Activated T-cell treated with anti-CD3 and anti-CD28 coated beads, Interleukin-2, amount 50 U/mL, for 1 hour (primary cell): ENCODE results near the gene IFI16.
"Not testable (repeated sequence)": the region's sequence is repeated elsewhere in the genome, so short reads cannot be mapped to it uniquely, and the experiment has no call there.

Experiments used
- DNase-seq: peaks from one replicate; pipeline ENCODE4 v3.0.0-alpha.2; 2020

IFI16 gene

DNA sequence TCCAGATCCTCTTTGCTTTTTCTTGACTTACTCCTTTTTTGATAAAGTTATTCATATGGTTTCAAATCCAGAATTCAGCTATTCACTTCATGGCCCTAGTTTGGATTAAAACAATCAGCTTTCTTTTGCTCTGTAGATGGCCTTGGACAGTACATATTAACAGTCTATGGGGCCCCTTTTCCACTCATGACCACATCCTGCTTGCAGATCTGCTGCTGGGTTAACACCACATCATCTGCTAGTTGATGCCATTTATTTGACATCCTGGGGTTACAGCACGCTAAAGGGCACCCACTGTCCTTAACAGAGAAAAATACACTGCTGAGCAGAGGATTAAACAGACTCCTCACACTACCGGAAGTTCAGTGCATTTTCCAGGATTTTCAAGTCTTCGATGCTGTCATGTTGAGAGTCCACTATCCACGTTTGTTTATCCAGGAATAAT is 941 bp upstream of the IFI16 start:
- peak; percentile 25 for DNase-seq

GRCh38 chr1:159009287-159009686 is 420 bp upstream of the IFI16 start:
- no peak for DNase-seq

- DNase-seq, result no peak
Measured at GRCh38 chr1:159010391-159010790, 684 bp downstream of the IFI16 start.

DNA sequence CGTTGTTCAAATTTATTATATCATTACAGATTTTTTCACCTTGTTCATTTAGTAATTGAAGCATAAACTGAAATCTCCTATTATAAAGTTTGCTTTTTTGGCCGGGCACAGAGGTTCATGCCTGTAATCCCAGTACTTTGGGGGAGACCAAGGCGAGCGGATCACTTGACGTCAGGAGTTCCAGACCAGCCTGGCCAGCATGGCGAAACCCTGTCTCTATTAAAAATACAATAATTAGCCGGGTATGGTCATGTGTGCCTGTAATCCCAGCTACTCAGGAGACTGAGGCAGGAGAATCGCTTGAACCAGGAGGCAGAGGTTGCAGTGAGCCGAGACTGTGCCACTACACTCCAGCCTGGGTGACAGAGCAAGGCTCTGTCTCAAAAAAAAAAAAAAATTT is 1.3 kb downstream of the IFI16 start:
- peak; percentile 37 for DNase-seq

- DNase-seq, result no peak
Measured at GRCh38 chr1:159011751-159012150, 2.0 kb downstream of the IFI16 start.

DNA sequence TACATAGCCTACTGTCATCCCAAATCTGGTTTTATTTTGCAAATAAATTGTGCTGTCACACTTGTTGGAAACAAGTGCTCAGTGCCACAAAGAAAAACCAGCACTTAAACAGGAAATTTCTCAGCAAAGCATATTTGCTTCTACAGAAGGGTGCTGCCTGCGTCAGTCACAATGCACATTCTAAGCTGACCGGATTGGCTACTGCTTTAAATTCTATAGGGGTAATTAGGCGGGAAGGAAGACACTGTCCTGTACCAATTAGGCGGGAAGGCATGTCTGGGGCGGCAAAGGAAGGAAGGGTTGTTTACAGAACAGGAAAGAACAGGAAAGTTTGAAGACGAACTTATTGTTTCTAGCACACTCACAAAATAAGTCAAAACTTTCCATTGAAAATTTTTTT is 2.8 kb downstream of the IFI16 start:
- DNase-seq, result peak; percentile 47

- no peak for DNase-seq
Measured at GRCh38 chr1:159014003-159014571, 4.4 kb downstream of the IFI16 start.

- DNase-seq, result no peak
Measured at GRCh38 chr1:159014851-159015250, 5.1 kb downstream of the IFI16 start.

DNA sequence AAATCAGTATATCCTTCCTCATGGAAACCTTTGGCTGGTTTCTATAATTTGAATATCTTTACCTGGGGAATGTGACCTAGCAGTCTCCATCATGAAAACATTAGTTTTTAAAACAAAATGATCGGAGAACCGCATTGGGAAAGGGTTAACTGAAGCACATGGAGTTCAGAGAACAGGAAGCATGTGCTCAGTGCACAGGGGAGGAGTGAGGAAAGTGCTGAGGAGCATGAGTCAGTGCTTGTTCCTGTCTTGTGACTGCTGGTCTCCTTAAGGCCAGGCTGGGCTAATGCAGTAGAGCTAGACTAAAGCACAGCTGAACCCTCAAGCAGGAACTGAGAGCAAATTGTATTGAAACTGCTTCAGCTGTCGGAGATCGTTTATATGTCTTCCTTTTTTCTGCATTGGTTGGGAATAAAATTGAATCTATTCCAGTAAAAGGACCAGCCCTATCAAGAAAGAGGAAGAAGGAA is 5.8 kb downstream of the IFI16 start:
- DNase-seq, result peak; percentile 55

DNA sequence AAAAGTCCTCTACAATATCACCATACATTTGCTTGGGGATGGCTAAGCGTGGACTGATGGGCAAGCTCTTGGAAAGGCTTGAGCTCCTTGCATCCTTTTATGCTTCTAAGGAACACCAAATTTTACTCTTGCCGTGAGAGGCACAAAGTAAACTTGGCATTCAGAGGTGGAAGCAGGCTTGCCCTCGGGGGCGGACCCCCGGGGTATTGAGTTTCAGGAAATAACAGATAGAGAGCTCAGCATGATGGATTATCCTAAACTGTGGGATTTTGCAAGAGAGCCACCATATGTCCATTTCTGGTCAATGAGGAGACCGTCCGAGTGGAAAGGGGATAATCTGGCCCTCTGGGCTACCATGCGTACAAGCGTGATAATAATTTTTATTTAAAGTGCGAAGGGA is 14.0 kb downstream of the IFI16 start:
- no peak for DNase-seq

DNA sequence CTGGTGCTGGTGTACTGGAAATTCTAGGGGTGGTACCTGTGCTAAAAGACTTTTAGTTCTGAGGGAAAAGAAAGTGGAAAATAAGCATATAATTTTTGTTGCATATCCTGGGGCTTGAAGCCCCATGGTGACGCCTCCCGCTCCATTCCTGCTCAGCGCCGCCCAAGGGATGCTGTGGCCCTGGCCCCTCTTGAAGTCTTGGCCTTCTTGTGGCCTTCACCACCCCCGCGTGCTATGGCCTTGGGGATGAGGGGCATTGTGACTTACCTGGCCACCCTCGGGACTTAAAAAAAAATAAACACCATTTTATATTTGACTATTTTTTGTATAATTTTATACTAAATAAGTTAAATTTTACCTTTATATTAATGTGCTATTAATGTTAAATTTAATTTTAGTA is 15.3 kb downstream of the IFI16 start:
- DNase-seq, result no peak

DNA sequence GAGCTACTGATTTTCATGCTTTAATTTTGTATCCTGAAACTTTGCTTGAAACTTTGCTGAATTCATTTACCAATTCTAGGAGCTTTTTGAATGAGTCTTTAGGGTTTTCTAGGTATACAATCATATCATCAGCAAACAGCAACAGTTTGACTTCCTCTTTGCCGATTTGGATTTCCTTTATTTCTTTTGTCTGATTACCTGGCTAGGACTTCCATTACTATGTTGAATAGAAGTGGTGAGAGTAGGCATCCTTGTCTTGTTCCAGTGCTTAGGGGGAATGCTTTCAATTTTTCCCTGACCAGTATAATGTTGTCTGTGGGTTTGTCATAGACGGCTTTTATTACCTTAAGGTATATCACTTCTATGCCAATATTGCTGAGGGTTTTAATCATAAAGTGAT is 17.1 kb downstream of the IFI16 start:
- not testable (repeated sequence) for DNase-seq

DNA sequence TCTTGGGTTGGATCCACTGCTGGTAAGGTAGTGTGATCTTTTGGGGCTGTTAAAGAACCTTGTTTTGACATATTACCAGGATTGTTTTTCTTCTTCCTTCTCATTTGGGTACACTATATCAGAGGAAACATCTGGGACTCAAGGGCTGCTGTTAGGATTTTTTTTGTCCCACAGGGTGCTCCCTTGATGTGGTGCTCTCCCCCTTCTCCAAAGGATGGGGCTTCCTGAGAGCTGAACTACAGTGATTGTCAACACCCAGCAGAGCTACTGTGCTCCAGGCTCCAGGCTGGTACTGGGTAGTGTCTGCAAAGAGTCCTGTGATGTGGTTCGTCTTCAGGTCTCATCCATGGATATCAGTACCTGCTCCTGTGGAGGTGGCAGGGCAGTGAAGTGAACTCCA is 20.6 kb downstream of the IFI16 start:
- DNase-seq, result no peak

DNA sequence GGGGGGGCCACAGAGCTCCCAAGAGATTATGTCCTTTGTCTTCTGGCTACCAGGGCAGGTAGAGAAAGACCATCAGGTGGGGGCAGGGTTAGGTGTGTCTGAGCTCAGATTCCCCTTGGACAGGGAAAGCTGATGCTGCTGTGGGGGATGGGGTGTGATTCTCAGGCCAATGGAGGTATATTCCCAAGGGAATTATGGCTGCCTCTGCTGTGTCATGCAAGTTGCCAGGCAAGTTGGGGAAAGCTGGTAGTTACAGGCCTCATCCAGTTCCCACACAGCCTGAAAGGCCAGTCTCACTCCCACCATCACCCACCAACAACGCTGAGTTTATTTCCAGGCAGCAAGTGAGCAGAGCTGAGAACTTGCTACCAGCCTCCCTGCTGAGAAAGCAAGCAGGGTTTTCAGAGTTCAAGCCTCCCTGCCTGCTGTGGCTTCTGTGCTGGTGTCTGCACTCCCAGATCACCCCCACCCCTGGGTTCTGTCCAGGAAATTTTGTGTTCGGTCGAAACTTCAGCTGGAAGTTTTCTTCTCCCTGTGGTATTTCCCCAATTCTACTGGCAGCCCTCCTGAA is 21.3 kb downstream of the IFI16 start:
- no peak for DNase-seq

DNA sequence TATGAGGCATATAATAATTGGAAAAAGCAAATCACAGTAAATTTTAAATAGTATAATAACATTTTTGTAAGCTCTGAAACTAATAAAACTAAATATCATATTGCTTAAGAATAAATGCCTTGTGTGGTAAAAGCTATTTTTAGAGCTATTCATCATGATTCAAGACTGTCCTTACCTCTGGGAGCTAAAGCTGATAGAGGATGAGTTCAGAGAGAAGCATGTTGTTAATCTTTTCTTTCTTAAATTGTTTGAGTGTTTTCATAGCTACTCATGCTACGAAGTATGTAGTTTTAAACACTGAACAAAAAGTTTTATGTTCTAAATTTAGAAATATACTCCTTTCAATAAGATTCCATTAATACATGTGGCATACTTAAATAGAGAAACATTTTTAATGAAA is 30.5 kb downstream of the IFI16 start:
- no peak for DNase-seq

- DNase-seq, result no peak
Measured at GRCh38 chr1:159040893-159041724, 31.4 kb downstream of the IFI16 start.

DNA sequence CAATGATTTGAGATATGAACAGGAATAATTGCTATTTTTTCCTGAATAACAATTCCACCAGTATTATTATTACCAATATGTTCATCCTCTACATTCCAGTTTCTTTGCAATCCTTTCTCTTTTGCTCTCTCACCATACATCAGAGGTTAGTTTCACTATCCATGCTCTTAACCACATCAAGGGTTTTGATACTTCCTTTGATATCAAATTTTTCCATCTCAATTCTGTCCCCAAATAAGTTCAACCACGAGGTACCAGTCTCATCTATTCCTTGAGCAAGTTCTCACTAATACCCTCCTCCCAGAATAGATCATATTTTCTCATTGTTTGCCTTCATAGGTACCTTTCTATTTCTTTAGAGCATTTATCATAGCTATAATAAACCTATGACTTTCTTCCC is 36.8 kb downstream of the IFI16 start:
- not testable (repeated sequence) for DNase-seq

GRCh38 chr1:159051436-159051835 is 41.7 kb downstream of the IFI16 start:
- no peak for DNase-seq

DNA sequence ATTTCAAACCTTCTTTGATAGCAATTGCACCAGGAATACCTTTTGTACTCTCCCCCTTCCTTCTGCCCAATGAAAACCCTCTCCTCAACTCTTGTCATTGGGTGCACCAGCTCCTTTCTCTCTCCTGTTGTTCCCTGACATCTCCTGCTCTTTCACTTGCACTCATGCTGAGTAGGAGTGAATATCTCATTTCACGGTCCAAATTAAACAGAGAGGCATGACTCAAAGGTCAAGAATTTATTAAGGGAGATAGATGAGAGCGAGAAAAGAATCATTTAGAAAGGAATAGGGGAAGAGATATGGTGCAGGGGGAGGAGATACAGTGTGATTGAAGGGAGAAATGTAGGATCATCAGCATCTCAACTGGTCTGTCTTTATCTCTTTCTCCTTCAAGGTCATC is 44.7 kb downstream of the IFI16 start:
- no peak for DNase-seq

DNA sequence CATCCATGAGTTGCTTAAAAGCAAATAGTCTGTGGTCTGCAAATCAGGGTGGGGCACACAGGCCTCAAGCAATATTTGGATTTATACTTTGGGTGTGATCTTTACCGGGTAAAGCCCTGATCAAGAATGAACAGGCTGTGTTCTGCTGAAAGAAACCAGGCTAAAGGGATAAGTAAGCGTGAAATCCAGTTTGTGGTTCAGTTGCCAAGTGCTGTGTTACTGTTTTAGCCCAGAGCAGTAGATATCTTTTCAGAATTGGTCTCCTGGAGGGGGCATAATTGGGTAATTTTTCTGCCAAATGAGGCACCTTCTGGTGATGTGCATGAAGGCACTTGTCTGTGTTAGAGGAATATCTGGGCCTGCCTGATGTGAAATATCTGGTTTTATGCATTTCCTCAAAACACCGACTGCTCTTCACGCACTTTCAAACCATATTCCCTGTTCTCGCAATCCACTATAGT is 45.5 kb downstream of the IFI16 start:
- DNase-seq, result no peak

GRCh38 chr1:159056069-159056698 is 46.5 kb downstream of the IFI16 start:
- no peak for DNase-seq

DNA sequence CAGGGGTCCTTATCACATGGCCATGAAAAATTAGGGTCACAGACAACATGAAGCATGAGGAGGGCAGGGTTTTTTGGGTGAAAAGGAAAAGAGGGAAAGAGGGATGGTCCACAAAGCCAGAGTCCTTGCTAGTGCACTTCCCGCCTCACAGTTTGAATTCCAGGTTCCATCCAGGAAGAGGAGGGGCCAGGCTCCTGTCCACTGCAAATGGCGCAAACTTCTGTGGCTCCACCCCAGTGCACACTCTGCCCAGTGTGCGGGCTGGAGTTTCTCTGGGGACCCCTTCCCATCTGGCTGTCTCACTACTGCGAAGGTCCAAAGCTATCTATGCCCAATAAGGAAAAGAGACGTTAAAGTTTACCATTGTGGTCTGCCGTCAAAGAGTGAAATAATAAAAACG is 49.0 kb downstream of the IFI16 start:
- DNase-seq, result no peak

GRCh38 chr1:159065106-159065505 is 55.4 kb downstream of the IFI16 start:
- DNase-seq, result no peak

- no peak for DNase-seq
Measured at GRCh38 chr1:159066108-159066507, 56.4 kb downstream of the IFI16 start.
